GM12878 (cell line): Measurements from ENCODE around the gene TRIM9. TPM values are rescaled to one million over a fixed set of nuclear protein-coding genes. Genes with fewer than 3 reads are reported as not detected.
A peak's percentile ranks its signal among the peaks of the same experiment; 100 is the strongest.

Experiments
- ATAC-seq: fragments of 200-7000 bp; cut with Tn5 transposase; 3 replicates; pipeline ENCODE4 v1.9.1; 2020; ENCODE audit warnings: mild to moderate bottlenecking, moderate library complexity
- BruUV-seq: library from RNA; stranded (reverse); fragments of 400-500 nt; replicated peaks from 2 replicates; lab custom pipeline; 2021; lab: Mats Ljungman, UMichigan
- CTCF ChIA-PET: fragments of 300-600 bp; sonication (Branson Sonifier 250); formaldehyde crosslinking; extraction: SDS; loops from one replicate; lab custom pipeline; 2021; ENCODE audit warnings: inconsistent platforms; lab: Yijun Ruan, JAX
- POLR2A ChIA-PET: fragments of 350-600 bp; formaldehyde crosslinking; extraction: SDS; loops from one replicate; lab custom pipeline; 2021; ENCODE audit warnings: inconsistent platforms; lab: Charles Lee
- RAD21 ChIA-PET: fragments of 300-600 bp; sonication (Branson Sonifier 250); formaldehyde crosslinking; loops from one replicate; lab custom pipeline; 2023; ENCODE audit warnings: antibody characterized with exemption; ENCODE audit not compliant: unreplicated experiment; lab: Charles Lee
- SMC1A ChIA-PET: fragments of 300-600 bp; sonication (Branson Sonifier 250); formaldehyde crosslinking; loops from one replicate; lab custom pipeline; 2023; ENCODE audit not compliant: unreplicated experiment, uncharacterized antibody; lab: Charles Lee
- DNase-seq: peaks from one replicate; pipeline ENCODE4 v3.0.0-alpha.2; 2011; ENCODE audit warnings: low read depth, low spot score
- FAIRE-seq: peaks from 3 replicates; lab custom pipeline; 2011; peaks lifted over from hg19 to GRCh38; lab: Jason Lieb, UNC
- H2AFZ ChIP-seq: 2 replicates; pipeline ENCODE4 v1.6.0; 2011; ENCODE audit warnings: low read depth, low read length, control low read depth; ENCODE audit not compliant: control insufficient read depth
- H3K27ac ChIP-seq: 2 replicates; pipeline ENCODE4 v1.5.1; 2011; ENCODE audit warnings: control low read depth; ENCODE audit not compliant: control insufficient read depth, insufficient read depth
- H3K27me3 ChIP-seq, 2 experiments: replicated peaks in 1 of 2; 2 replicates each; pipeline versions ENCODE4 v1.6.0 to v1.6.1; 2011; ENCODE audit warnings: low read length in 1 of 2; ENCODE audit not compliant: control insufficient read depth in 2 of 2, insufficient read depth in 2 of 2
- H3K36me3 ChIP-seq, 2 experiments: 2 replicates each; pipeline ENCODE4 v1.5.1; 2011; ENCODE audit warnings: low read length in 1 of 2; ENCODE audit not compliant: control insufficient read depth in 2 of 2, insufficient read depth in 2 of 2
- H3K4me1 ChIP-seq: 2 replicates; pipeline ENCODE4 v1.6.1; 2011; ENCODE audit warnings: mild to moderate bottlenecking, low read length, moderate library complexity, mixed read lengths; ENCODE audit not compliant: control insufficient read depth, insufficient read depth
- H3K4me2 ChIP-seq: 2 replicates; pipeline ENCODE4 v1.6.0; 2011; ENCODE audit warnings: control low read depth; ENCODE audit not compliant: control insufficient read depth, insufficient read depth
- H3K4me3 ChIP-seq: fragments of 200-600 bp; sonication (generic); 2 replicates; pipeline ENCODE4 v1.5.1; 2016
- H3K79me2 ChIP-seq: 2 replicates; pipeline ENCODE4 v1.6.0; 2011; ENCODE audit warnings: low read length; ENCODE audit not compliant: control insufficient read depth, insufficient read depth
- H3K9ac ChIP-seq: 2 replicates; pipeline ENCODE4 v1.8.0; 2011; ENCODE audit warnings: low read length, control low read depth, mixed read lengths; ENCODE audit not compliant: control insufficient read depth, insufficient read depth
- H3K9me3 ChIP-seq: replicated peaks from 3 replicates; pipeline ENCODE4 v1.5.1; 2011; ENCODE audit warnings: mild to moderate bottlenecking, low read length; ENCODE audit not compliant: control insufficient read depth, insufficient read depth
- H4K20me1 ChIP-seq: 2 replicates; pipeline ENCODE4 v1.6.0; 2011; ENCODE audit not compliant: control insufficient read depth, insufficient read depth
- CBFB ChIP-seq: IDR thresholded peaks from 2 replicates; pipeline ENCODE4 v1.6.1; 2016; ENCODE audit warnings: antibody characterized with exemption, low read depth
- CREB1 ChIP-seq: IDR thresholded peaks from 2 replicates; pipeline ENCODE4 v1.6.1; 2012; ENCODE audit warnings: low read depth, mild to moderate bottlenecking, inconsistent platforms
- MEF2B ChIP-seq: fragments of 450-650 bp; IDR thresholded peaks from 2 replicates; pipeline ENCODE4 v1.6.1; 2018; ENCODE audit warnings: mild to moderate bottlenecking, moderate library complexity; ENCODE audit not compliant: partially characterized antibody, poor library complexity, severe bottlenecking
- MYC ChIP-seq: IDR thresholded peaks from 2 replicates; pipeline ENCODE4 v1.6.1; 2011; ENCODE audit warnings: mild to moderate bottlenecking, low read length, moderate library complexity, inconsistent platforms; ENCODE audit not compliant: insufficient read depth, insufficient replicate concordance, insufficient read length, severe bottlenecking
- RCOR1 ChIP-seq: conservative IDR thresholded peaks from 2 replicates; pipeline ENCODE4 v1.6.1; 2012; ENCODE audit warnings: low read depth, low read length, improper control_type of control experiment
- SP1 ChIP-seq: IDR thresholded peaks from one replicate; pipeline ENCODE4 v1.6.1; 2011; ENCODE audit warnings: low read depth, low read length
- WGBS: methylation state at CpG from one replicate; pipeline ENCODE4 v1.1.6; 2016; ENCODE audit warnings: low lambda C conversion rate; ENCODE audit not compliant: insufficient replicate concordance, insufficient coverage; ENCODE audit errors: missing lambda C conversion rate; 5-methylcytosine and 5-hydroxymethylcytosine counted together
- in situ Hi-C: fragments of 300-500 bp; cut with MboI; formaldehyde crosslinking; loops from 9 replicates; pipeline ENCODE4 v1.14.3; 2018; ENCODE audit warnings: mixed read lengths
- intact Hi-C: fragments of 100-400 bp; cut with micrococcal nuclease; formaldehyde crosslinking; loops from one replicate; pipeline ENCODE4 v1.14.2; 2022; ENCODE audit not compliant: unreplicated experiment
- polyA plus RNA-seq, 11 experiments: library from polyadenylated mRNA; depleted of rRNA in 4 of 11; unstranded in 6 of 11; stranded (reverse) in 5 of 11; fragments of >200 nt; fragmentation: Nextera tagmentation in 4 of 11; fragmentation: Illumina TruSeq in 1 of 11; extraction: Ambion mirVana in 4 of 11; extraction: Trizol in 1 of 11; gene quantifications; 1 replicate in 1 of 11; 2 replicates in 10 of 11; pipeline versions ENCODE4 v1.2.1 to v1.2.3, GENCODE V29; 2011 to 2016; ENCODE audit warnings: inconsistent platforms in 2 of 11, missing spikeins in 2 of 11, low read depth in 1 of 11
- total RNA-seq, 4 experiments: library from RNA; depleted of rRNA in 3 of 4; stranded (reverse); fragments of >200 nt in 3 of 4; fragmentation: Illumina TruSeq in 1 of 4; extraction: Trizol in 1 of 4; gene quantifications; 2 replicates each; pipeline versions ENCODE4 v1.2.1 to v1.2.3, GENCODE V29; 2013 to 2021
- TF ChIP-seq, protein P1 (sequence below): fragments of 450-650 bp; IDR thresholded peaks from 2 replicates; pipeline ENCODE4 v1.6.1; 2014; ENCODE audit warnings: mild to moderate bottlenecking
- TF ChIP-seq, protein P2 (sequence below): fragments of 150-350 bp; IDR thresholded peaks from 2 replicates; pipeline ENCODE4 v1.6.1; 2016; ENCODE audit warnings: low read depth, low read length

The TRIM9 gene
- total and polyA plus RNA-seq, 10 of the 15 experiments (the other 5 are each of a cell fraction or from before 2014, with no cell fraction given) = 0.04 to 0.18 (median 0.11) TPM; not detected in 2

DNA sequence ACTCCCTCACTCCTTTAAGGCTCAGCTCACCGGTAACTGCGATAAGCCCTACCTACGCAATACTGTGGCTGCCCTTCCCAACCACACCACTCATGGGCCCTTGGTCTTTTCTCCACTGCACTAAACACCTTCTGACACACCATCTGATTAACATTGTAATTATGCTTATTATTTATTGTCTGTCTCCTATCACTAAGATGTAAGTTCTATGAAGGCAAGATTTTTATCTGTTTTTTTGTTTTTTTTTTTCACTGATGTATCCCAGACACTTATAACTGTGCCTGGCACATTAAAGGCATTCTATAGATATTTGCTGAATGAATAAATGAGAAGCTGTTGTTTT is 116.4 kb downstream of the TRIM9 start:
- no TSS peak for BruUV-seq
- ChIA-PET POLR2A (no interaction called here), RAD21 (no interaction called here), CTCF (interaction anchor here (1.1 kb wide), 1 partner anchor 9 kb away, joined by 3 read pairs; no protein-coding TSS in a partner anchor), SMC1A (interaction anchor here (1.6 kb wide), 1 partner anchor 119 kb away, joined by 4 read pairs; no protein-coding TSS in a partner anchor)
- Histone ChIP-seq H3K27me3 (no peaks in the 10 kb centered on the region), H3K4me3 (no peak overlapping the region), H3K27ac (no peak overlapping the region), H3K4me1 (peaks cover 23% of the 10 kb centered on the region), H4K20me1 (no peaks in the 10 kb centered on the region), H2AFZ (no peak overlapping the region), H3K79me2 (no peaks in the 10 kb centered on the region), H3K9me3 (no peaks in the 10 kb centered on the region), H3K4me2 (peak overlapping the region; percentile 20; the same call in 1 of the 2 replicates), H3K9ac (no peak overlapping the region), H3K36me3 (no peaks in the 10 kb centered on the region)
- in situ Hi-C loops (no loop called here), intact Hi-C loops (no loop called here)
- FAIRE-seq (no peak), ATAC-seq (peak; percentile 31), DNase-seq (no peak)
- WGBS = 97% methylated on average over 3 of the region's 3 CpGs
- TF ChIP-seq SP1 (no peak), MEF2B (no peak), RCOR1 (no peak), CBFB (no peak), MYC (no peak), CREB1 (no peak)
- TF ChIP-seq, protein P1, sequence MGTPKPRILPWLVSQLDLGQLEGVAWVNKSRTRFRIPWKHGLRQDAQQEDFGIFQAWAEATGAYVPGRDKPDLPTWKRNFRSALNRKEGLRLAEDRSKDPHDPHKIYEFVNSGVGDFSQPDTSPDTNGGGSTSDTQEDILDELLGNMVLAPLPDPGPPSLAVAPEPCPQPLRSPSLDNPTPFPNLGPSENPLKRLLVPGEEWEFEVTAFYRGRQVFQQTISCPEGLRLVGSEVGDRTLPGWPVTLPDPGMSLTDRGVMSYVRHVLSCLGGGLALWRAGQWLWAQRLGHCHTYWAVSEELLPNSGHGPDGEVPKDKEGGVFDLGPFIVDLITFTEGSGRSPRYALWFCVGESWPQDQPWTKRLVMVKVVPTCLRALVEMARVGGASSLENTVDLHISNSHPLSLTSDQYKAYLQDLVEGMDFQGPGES = no peak
- TF ChIP-seq, protein P2, sequence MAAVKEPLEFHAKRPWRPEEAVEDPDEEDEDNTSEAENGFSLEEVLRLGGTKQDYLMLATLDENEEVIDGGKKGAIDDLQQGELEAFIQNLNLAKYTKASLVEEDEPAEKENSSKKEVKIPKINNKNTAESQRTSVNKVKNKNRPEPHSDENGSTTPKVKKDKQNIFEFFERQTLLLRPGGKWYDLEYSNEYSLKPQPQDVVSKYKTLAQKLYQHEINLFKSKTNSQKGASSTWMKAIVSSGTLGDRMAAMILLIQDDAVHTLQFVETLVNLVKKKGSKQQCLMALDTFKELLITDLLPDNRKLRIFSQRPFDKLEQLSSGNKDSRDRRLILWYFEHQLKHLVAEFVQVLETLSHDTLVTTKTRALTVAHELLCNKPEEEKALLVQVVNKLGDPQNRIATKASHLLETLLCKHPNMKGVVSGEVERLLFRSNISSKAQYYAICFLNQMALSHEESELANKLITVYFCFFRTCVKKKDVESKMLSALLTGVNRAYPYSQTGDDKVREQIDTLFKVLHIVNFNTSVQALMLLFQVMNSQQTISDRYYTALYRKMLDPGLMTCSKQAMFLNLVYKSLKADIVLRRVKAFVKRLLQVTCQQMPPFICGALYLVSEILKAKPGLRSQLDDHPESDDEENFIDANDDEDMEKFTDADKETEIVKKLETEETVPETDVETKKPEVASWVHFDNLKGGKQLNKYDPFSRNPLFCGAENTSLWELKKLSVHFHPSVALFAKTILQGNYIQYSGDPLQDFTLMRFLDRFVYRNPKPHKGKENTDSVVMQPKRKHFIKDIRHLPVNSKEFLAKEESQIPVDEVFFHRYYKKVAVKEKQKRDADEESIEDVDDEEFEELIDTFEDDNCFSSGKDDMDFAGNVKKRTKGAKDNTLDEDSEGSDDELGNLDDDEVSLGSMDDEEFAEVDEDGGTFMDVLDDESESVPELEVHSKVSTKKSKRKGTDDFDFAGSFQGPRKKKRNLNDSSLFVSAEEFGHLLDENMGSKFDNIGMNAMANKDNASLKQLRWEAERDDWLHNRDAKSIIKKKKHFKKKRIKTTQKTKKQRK = no peak
